HK-2 (cell line): Measurements from ENCODE around the gene ASTN1.

ENCODE experiments used
- DNase-seq: peaks from one replicate; pipeline ENCODE4 v3.0.0-alpha.2; 2018; ENCODE audit not compliant: unreplicated experiment

The ASTN1 gene

GRCh38 chr1:177043597-177043996 is 120.9 kb downstream of the ASTN1 start:
- DNase-seq = no peak

- no peak for DNase-seq
These were observed 128.9 kb downstream of the ASTN1 start for GRCh38 chr1:177035586-177035985.

- no peak for DNase-seq
These were observed 130.9 kb downstream of the ASTN1 start for GRCh38 chr1:177033628-177034027.

DNA sequence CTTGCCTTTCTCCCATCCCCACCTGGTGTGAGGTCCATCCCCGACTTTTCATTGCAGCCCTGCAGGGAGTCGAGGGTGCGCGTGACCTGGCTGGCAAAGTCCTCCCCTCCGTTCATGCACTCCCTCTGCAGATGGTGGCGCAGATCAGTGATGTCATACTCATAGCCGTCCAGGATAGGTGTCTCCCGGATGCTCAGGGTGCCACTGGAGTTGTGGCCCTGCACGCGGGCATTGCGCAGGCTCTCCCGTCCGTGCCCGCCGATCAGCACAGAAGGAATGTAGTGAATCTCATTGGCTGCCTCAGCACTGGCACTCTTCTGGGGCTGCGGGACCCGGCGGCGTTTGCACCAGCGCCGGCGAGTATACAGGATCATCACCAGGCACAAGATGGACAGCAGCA is 132.1 kb downstream of the ASTN1 start:
- no peak for DNase-seq

GRCh38 chr1:177024623-177025022 is 139.9 kb downstream of the ASTN1 start:
- no peak for DNase-seq

DNA sequence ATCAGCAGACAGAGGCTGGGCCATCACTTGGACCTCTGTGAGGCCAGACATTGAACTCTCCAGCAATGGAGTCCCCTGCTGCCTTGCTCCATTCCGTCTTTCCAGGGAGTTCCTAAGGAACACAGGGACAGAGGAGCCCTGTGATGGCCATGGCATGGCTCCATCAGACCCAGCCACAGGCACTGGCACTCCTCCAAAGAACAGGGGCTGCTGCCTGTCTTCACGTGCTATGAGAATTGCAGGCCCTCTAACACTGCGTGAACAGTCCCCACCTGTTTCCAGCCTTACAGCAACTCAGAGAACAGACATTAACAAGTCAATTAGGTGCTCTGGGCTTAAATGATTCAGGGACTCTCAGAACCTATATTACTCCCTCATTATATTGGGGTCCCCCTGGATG is 140.8 kb downstream of the ASTN1 start:
- no peak for DNase-seq

DNA sequence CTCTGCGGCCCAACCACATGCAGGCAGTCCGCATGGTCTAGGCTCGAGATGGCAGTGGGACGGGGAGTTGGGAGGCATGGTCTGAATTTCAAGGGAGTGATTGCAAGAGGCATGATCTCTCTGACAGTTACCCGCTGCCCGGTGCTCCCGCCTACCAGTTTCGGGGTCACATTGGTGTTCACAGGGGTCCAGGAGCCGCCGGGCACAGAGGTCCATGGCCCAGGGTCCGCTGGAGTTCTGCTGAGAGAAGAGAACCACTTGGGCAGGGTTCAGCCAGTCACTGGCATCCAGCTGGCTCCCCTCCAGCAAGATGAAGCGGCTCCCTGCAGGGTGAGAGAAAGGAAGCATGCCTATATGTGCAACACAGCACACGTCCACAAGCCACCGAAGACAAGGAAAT is 141.3 kb downstream of the ASTN1 start:
- no peak for DNase-seq

GRCh38 chr1:177021687-177022086 is 142.8 kb downstream of the ASTN1 start:
- no peak for DNase-seq

GRCh38 chr1:177020851-177021589 is 143.5 kb downstream of the ASTN1 start:
- DNase-seq = no peak

GRCh38 chr1:177017287-177017852 is 147.1 kb downstream of the ASTN1 start:
- DNase-seq = no peak

DNA sequence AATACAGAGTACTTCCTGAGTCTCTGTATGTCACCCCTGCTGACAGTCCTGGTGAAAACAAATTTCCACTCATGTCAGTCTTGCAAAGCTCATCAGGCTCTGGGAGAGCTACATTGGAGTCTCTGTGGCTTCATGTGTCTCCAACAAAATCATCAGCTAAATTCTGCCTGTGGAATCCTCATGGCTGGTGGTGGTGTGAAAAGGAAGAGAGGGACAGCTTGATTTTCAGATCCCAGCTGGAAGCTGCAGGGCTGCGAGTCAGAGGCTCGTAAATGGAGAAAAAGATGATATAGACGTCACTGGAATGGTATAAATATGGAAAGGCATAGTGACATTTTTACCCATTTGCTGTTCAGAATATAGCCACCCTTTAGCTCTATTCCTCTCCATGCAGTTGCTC is 150.2 kb downstream of the ASTN1 start:
- no peak for DNase-seq

DNA sequence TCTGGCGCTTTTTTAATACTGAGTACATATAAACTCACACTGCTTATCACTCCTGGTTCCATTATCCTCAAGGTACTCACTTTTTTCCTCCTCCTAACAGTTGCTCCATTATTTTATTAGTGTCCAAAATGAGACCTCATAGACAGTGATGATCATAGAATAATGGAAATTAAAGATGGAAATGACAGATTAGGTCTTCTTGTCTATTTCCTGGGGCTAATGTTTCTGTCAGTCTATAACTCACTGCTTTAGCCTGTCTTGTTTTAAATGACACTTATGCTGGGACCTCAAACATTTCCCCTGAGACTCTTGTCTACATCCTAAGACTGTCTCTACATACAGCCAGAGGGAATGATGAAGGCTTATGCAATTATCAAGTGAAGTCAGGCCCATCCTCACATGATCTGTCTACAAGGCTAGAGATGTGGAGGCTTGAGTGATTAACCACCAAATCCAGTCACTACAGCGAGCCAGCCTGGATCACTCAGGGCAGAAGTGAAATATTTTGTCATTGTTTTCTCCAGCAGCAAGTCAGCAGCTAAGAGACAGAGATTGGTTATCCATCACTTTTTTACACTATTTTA is 152.1 kb downstream of the ASTN1 start:
- no peak for DNase-seq

DNA sequence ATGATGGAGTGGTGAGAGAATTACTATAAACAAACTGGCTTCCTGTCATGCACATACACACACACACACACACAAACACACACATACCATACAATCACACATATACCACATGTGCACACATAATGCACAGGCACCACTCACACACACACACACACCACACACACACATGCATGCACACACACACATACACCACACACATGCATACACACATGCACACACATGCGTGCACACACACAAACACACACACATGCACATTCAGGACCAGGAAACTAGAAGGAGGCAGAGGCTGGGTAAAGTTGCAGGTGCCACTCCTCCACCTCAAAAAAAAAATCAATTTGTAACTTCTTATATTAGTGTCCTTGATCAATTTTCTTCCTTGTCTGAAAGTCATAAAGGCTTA is 153.0 kb downstream of the ASTN1 start:
- DNase-seq = no peak

DNA sequence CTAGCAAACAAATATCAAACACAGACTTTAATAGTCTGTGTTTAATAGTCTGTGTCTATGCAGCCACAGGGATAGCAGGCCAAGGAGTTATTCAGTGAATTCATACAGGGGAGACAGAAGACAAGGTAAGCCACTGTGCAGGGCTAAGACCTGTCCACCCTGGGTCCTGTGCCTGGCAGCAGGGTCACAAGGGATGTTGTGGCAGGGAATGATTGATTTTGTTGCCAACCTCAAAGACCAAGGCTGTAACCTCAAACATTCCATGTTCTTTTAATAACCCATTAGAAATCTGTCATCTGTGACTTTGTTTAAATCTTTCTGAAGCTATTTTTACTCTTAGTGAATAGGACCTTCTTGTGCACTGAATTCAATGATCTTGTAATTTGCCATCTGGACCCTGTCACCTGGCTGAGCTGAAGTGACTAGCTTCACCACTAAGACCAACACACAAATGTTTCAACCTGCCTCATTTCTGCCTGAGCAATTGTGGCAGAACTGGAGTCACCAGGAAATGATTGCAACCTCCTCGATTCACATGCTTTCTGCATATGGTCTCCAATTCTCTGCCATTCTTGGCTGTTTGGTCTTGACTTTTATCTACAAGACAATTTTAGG is 154.2 kb downstream of the ASTN1 start:
- DNase-seq = no peak

DNA sequence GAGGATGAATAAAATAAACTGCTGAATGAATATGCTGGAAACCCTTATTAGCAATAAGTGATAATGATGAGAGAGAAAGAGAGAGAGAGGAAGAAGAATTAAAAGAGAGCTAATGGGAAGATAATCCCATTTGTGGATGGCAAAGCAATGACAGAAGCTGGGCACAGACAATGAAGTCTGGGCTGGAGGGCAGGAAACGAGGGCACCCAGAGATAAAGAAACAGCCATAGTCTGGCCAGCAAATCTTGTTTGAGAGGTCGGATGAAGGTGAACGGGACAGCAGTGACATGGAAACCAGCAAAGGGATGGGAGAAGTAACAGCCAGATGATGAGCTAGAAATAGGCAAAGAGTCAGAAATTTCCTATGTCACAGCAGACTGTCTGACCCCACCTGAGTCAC is 155.9 kb downstream of the ASTN1 start:
- no peak for DNase-seq

DNA sequence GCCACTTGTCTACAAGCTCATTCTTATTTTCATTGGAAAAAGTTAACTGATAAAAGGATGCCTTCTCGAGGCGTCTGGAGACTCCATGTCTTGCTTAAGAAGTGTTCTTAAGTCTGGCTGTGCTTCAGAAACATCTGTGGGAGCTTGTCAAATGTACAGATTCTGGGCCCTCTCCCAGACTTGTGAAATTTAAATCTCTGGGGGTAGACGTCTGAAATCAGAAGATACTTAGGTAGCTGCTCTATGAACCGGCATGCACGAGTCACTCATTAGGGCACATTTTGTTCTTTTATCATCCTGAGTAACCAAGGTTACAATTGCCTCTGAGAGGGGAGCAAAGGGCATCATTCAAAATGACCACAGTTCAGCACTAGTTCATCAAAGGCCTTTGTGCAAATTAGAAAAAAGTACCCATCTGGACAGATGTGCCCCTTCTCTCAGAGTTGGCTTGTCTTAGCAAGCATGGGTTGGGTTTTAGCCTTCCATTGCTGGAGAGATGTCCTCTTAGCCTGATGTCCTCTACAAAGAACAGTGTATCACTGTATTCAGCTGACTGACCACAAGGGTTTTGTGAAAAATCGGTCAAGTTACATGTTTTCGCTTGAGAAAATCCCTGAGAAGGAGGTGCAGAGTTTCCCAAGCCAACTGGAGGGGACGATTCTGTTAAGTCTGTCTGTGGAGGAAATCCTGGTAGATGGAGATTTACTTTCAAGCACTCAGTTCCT is 156.9 kb downstream of the ASTN1 start:
- no peak for DNase-seq

DNA sequence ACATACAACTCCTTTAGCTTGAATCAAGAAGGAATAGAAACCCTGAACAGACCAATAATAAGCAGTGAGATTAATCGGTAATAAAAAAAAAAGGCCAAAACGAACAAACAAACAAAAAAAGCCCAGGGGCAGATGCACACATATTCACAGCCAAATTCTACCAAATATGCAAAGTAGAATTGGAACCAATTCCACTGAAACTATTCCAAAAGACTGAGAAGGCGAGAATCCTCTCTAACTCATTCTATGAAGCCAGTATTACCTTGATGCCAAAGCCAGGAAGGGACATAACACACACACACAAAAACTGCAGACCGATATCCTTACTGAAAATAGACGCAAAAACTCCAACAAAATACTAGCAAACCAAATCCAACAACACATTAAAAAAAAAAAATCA is 161.6 kb downstream of the ASTN1 start:
- no peak for DNase-seq

DNA sequence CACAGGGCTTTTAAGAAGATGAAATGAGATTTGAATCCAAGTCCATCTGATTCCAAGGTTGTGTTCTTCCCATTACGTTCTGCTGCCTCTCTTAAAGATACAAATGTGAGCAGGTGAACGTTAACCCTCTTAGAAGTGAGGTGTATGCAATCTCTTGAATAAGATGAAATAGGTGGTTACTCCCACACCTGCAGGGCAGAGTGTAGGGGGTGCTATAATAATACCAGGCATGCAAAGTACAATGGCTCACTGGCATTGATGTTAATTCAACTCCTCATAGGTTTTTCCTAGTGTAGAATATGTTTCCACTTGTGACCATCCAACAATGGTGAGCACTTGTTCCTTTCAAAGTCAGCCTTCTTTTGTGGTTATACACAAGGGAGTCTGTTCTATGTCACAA is 163.0 kb downstream of the ASTN1 start:
- no peak for DNase-seq

DNA sequence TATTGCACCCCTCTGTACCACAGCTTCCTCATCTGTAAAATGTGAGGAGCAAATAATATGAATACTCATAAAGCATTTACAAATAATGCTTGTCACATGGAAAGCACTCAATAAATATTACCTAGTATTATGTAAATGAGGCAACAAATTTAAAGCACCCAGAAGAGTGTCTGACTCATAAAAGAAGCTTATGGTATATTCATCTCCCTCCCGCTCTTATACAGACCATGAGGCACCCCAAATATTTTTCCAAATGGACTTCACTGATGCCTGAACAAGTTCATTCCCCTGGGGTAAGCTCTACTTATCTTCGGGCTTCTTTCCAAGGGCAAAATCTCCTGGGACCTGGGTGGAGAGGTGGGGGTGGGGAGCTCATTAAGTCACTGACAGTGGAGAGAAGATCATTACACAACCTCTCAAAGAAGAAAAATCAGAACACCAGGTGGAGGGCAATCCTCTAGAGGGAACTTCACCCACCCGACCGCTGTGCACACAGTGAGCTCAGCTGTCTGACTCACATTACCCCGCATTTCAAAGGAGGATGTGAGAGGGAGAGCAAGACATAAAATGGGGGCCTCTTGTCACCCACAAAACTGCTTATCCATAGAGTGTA is 166.2 kb downstream of the ASTN1 start:
- no peak for DNase-seq

- no peak for DNase-seq
These were observed 167.9 kb downstream of the ASTN1 start for GRCh38 chr1:176996456-176997090.

DNA sequence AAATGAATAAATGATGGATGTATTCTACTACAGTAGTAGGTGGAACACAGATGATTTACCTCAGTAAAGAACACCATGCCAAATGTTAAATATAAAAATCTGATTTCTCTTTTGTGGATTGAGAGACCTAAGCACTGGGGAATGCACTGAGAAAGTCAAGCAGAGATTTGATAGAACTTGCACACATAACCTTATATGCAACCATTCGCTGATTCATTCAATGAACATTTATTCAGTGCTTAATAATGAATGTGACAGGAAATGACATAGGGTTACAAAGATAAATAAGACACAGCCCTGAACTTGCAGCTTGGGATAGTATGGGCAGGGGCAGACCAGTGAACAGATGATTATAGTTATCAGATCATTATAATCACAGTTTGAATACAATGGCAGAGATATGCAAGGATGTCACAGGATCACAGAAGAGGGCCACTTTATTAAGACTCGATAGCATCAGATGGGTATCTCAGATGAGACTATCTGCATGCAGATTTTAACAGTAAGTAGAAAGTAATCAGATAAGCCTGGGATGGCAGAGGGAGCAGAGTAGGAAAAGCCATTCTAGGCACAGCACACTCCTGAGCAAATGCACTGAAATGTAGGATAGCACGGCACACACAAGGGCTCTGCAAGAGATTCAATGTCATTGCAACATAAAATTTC is 169.4 kb downstream of the ASTN1 start:
- DNase-seq = no peak
